Neuron (in vitro differentiated cells): ENCODE data around the gene LDAH.

Experiments
- H2AFZ ChIP-seq: one replicate; pipeline ENCODE4 v1.6.1; 2013; ENCODE audit warnings: low read depth, mild to moderate bottlenecking, inconsistent platforms, low read length, moderate library complexity
- H3K27me3 ChIP-seq: one replicate; pipeline ENCODE4 v1.6.1; 2013; ENCODE audit warnings: low read length; ENCODE audit not compliant: insufficient read depth
- H3K36me3 ChIP-seq: one replicate; pipeline ENCODE4 v1.6.1; 2013; ENCODE audit warnings: low read length; ENCODE audit not compliant: insufficient read depth
- H3K4me1 ChIP-seq: one replicate; pipeline ENCODE4 v1.6.1; 2013; ENCODE audit warnings: low read length; ENCODE audit not compliant: insufficient read depth
- H3K4me3 ChIP-seq: 2 replicates; pipeline ENCODE4 v1.5.1; 2013; ENCODE audit warnings: mild to moderate bottlenecking, low read length, moderate library complexity
- H3K9me3 ChIP-seq: one replicate; pipeline ENCODE4 v1.6.1; 2013; ENCODE audit warnings: low read length

Gene LDAH

DNA sequence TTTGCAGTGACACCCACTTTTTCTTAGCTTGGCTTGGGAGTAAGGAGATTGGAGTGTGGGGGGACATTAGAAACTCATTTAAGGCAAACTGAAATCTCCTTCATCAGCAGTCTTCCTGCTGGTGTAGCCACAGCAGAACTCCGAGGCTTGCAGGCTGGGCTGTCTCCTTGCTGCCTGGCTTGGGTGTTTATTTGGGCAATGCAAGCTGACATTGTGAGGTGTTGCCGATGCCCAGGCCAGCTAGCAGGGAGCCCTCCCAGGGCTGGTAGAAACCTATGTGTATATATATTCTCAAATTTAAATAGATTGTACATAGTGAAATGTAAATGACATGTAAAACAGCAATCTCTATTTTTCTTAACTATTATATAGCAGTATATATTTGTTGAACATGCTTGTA lies 144.1 kb downstream of the LDAH start:
- no peak overlapping the region for H2AFZ ChIP-seq
- peaks cover 27% of the 10 kb centered on the region for H3K36me3 ChIP-seq

DNA sequence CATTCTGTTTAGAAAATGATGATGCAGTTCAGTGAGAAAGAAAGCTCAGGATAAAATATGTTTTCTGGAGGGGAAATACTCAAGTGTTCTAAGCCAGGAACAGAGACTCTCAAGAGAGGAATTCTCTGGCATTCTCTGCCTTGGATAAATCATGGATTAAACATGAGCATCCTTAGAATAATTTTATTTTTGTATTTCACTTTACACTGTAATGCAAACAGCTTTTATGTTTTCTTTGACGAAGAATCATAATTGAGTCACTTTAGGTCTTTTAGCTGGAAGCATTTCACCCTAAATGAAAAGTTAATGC lies 144.9 kb downstream of the LDAH start:
- no peaks in the 10 kb centered on the region for H3K4me1 ChIP-seq
- H3K36me3 ChIP-seq = peaks cover 21% of the 10 kb centered on the region
- no peaks in the 10 kb centered on the region for H3K9me3 ChIP-seq
- no peak overlapping the region for H2AFZ ChIP-seq
- H3K27me3 ChIP-seq = no peaks in the 10 kb centered on the region
- no peak overlapping the region for H3K4me3 ChIP-seq

More for the DNA sequence above, 144.1 kb downstream of the LDAH start:
- Histone ChIP-seq H3K4me3 (no peak overlapping the region), H3K4me1 (no peaks in the 10 kb centered on the region), H3K27me3 (no peaks in the 10 kb centered on the region), H3K9me3 (no peaks in the 10 kb centered on the region)

GRCh38 chr2:20677301-20678085 lies 145.4 kb downstream of the LDAH start:
- Histone ChIP-seq H3K4me3 (no peak overlapping the region), H3K4me1 (no peaks in the 10 kb centered on the region), H3K27me3 (no peaks in the 10 kb centered on the region), H3K36me3 (peaks cover 16% of the 10 kb centered on the region), H3K9me3 (no peaks in the 10 kb centered on the region), H2AFZ (no peak overlapping the region)

GRCh38 chr2:20676353-20677215 lies 146.3 kb downstream of the LDAH start:
- Histone ChIP-seq H3K9me3 (no peaks in the 10 kb centered on the region), H3K4me3 (no peak overlapping the region), H3K36me3 (peaks cover 9% of the 10 kb centered on the region), H2AFZ (no peak overlapping the region), H3K4me1 (no peaks in the 10 kb centered on the region), H3K27me3 (no peaks in the 10 kb centered on the region)

DNA sequence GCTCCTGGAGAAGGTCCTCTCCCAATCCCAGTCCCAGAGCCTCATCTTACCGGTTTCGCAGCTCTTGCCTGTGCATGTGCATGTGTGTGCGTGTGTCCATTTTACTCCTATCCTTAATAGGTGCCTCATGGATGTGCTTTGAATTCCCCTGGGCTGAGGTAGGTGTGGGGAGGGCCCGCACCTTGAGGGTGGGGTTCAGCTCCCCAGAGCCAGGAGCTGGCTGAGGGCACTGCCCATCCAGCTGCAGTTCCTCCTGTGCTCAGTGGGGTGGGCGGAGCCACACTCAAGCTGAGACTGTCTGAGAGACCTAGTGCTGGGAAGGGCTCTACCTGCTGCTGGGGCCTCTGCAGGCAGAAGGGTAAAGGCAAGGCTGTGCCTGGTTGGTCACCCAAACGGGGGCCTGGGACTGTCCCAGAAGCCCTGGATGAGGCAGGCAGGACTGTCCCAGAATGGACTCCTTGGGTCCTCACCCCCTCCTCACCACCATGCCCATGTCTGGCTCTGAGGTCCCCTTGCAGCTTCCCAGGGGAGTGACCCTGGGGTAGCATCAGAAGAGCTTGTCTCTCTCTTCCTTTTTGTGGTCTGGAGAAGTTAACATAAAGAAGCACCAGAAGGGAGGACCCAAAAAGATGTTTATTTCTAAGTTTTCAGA lies 147.1 kb downstream of the LDAH start:
- peaks cover 12% of the 10 kb centered on the region for H3K36me3 ChIP-seq
- peaks cover 4% of the 10 kb centered on the region for H3K9me3 ChIP-seq
- no peaks in the 10 kb centered on the region for H3K27me3 ChIP-seq
- no peak overlapping the region for H3K4me3 ChIP-seq
- no peak overlapping the region for H2AFZ ChIP-seq
- H3K4me1 ChIP-seq = no peaks in the 10 kb centered on the region

GRCh38 chr2:20674974-20675679 lies 147.8 kb downstream of the LDAH start:
- H3K4me1 ChIP-seq = no peaks in the 10 kb centered on the region
- no peak overlapping the region for H3K4me3 ChIP-seq
- peaks cover 7% of the 10 kb centered on the region for H3K36me3 ChIP-seq
- no peak overlapping the region for H2AFZ ChIP-seq
- no peaks in the 10 kb centered on the region for H3K27me3 ChIP-seq
- peaks cover 4% of the 10 kb centered on the region for H3K9me3 ChIP-seq

DNA sequence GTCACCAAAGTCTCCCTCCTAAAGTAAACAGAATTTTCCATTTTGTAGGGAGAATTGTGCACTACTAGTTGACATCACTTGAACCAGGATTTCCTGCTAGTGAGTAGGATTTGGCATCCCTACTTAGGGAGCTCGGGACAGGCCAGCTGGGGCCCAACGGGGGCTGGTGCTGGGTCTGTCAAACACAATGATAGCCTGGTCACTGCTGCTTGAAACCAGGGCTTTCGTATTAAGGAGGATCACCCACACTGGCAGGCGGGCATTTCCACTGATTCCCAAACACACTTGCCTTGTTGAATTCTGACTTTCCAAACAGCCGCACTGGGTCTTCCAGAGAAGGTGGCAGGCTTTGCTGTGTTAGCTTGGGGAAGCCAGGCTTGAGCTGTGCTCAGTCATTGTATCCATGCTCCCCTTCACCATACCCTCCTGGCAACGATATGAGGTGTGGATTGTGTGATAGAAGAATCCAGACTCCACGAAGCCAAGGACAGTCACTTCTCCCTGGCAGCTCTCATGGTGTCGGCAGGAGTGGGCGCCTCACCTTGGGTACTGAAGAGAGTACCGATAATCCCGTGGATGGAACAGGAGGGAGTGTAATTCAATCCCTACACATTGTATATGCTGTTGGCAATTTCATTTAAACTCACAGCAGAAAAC lies 148.5 kb downstream of the LDAH start:
- Histone ChIP-seq H3K4me3 (no peak overlapping the region), H2AFZ (no peak overlapping the region), H3K9me3 (peaks cover 4% of the 10 kb centered on the region), H3K36me3 (peaks cover 7% of the 10 kb centered on the region), H3K27me3 (no peaks in the 10 kb centered on the region), H3K4me1 (no peaks in the 10 kb centered on the region)

DNA sequence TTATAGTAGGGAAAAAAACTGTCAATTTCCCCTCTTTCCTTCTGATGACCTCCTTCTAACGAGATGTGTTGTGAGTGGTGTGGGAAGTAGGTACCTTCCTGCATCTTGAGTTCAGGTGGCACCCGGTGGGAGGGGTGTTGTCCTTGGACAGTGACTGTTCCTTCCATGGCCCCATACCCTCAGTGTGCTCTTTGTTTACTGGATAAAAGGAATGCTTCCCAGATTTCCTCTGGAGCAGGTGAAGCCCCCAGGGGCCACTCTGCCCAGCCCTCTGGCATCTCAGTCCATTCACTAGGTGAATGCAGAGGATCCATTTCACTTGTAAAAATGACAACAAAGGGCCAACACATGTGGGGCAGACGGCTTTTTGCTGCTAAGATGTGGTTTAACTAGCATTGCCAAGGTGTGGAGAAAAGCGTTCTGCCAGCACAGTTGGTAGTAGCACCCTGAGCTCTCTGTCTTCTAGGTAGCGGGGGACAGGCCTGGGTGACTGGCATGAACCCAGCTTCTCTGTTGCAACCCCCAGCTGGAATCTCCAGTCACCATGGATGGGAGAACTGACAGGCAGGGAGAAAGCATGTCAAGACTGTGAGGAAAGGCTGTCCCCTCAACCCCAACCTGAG lies 149.1 kb downstream of the LDAH start:
- Histone ChIP-seq H2AFZ (no peak overlapping the region), H3K27me3 (peaks cover 1% of the 10 kb centered on the region), H3K4me1 (no peaks in the 10 kb centered on the region), H3K4me3 (no peak overlapping the region), H3K36me3 (peaks cover 5% of the 10 kb centered on the region), H3K9me3 (peaks cover 4% of the 10 kb centered on the region)

- no peak overlapping the region for H2AFZ ChIP-seq
- H3K27me3 ChIP-seq = peaks cover 6% of the 10 kb centered on the region
- H3K36me3 ChIP-seq = peaks cover 3% of the 10 kb centered on the region
- H3K9me3 ChIP-seq = peaks cover 4% of the 10 kb centered on the region
- H3K4me1 ChIP-seq = peaks cover 12% of the 10 kb centered on the region
- H3K4me3 ChIP-seq = no peak overlapping the region
Measured at GRCh38 chr2:20672201-20672951, 150.5 kb downstream of the LDAH start.

- Histone ChIP-seq H3K4me1 (peaks cover 12% of the 10 kb centered on the region), H3K36me3 (peaks cover 3% of the 10 kb centered on the region), H2AFZ (no peak overlapping the region), H3K27me3 (peaks cover 6% of the 10 kb centered on the region), H3K4me3 (no peak overlapping the region), H3K9me3 (peaks cover 4% of the 10 kb centered on the region)
Measured at GRCh38 chr2:20671736-20672080, 151.2 kb downstream of the LDAH start.

DNA sequence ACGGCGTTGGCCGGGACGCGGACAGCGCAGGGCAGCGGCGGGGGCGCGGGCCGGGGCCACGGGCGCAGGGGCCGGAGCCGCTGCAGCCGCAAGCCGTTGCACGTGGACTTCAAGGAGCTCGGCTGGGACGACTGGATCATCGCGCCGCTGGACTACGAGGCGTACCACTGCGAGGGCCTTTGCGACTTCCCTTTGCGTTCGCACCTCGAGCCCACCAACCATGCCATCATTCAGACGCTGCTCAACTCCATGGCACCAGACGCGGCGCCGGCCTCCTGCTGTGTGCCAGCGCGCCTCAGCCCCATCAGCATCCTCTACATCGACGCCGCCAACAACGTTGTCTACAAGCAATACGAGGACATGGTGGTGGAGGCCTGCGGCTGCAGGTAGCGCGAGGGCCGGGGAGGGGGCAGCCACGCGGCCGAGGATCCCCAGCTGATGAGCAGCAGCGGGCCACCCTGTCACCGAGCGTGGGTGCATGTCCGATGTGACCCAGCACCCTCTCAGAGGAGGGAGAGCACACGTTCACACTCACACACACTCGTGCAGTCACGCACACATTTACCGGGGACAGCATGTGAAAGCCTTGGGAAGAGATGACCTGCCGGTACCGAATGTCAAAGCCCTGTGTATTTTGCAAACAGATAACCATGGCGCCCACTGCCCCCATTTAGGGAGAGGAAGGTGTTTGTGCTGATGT lies 151.7 kb downstream of the LDAH start:
- H2AFZ ChIP-seq = no peak overlapping the region
- H3K9me3 ChIP-seq = peaks cover 4% of the 10 kb centered on the region
- peaks cover 10% of the 10 kb centered on the region for H3K27me3 ChIP-seq
- peaks cover 3% of the 10 kb centered on the region for H3K36me3 ChIP-seq
- peaks cover 12% of the 10 kb centered on the region for H3K4me1 ChIP-seq
- H3K4me3 ChIP-seq = no peak overlapping the region
